ENCODE measurements around the gene TDRD12.
"Not testable (repeated sequence)": the region's sequence is repeated elsewhere in the genome, so short reads cannot be mapped to it uniquely, and the experiment has no call there.

Gene TDRD12

DNA sequence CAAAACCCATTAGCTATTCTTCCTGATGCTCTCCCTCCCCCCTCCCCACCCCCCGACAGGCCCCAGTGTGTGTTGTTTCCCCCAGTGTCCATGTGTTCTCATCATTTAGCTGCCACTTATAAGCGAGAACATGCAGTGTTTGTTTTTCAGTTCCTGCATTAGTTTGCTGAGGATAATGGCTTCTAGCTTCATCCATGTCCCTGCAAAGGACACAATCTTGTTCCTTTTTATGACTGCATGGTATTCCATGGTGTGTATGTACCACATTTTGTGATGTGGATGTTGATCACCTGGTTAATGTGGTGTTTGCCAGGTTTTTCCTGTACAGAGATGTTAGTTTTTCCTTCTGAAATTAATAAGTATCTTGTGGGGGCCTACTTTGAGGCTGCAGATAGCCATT is 31.5 kb downstream of the TDRD12 start:
- no peak for DNase-seq (ENCODE audit: low read depth)
- TF ChIP-seq, protein P1, sequence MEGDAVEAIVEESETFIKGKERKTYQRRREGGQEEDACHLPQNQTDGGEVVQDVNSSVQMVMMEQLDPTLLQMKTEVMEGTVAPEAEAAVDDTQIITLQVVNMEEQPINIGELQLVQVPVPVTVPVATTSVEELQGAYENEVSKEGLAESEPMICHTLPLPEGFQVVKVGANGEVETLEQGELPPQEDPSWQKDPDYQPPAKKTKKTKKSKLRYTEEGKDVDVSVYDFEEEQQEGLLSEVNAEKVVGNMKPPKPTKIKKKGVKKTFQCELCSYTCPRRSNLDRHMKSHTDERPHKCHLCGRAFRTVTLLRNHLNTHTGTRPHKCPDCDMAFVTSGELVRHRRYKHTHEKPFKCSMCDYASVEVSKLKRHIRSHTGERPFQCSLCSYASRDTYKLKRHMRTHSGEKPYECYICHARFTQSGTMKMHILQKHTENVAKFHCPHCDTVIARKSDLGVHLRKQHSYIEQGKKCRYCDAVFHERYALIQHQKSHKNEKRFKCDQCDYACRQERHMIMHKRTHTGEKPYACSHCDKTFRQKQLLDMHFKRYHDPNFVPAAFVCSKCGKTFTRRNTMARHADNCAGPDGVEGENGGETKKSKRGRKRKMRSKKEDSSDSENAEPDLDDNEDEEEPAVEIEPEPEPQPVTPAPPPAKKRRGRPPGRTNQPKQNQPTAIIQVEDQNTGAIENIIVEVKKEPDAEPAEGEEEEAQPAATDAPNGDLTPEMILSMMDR (IDR thresholded peaks at IDR 0.05; ENCODE audit: control insufficient read depth, insufficient read depth, low read depth, low read length, missing control alignments) = no peak
- H3K4me3 ChIP-seq (ENCODE audit: control insufficient read depth, low read depth, low read length) = no peak overlapping the region

DNA sequence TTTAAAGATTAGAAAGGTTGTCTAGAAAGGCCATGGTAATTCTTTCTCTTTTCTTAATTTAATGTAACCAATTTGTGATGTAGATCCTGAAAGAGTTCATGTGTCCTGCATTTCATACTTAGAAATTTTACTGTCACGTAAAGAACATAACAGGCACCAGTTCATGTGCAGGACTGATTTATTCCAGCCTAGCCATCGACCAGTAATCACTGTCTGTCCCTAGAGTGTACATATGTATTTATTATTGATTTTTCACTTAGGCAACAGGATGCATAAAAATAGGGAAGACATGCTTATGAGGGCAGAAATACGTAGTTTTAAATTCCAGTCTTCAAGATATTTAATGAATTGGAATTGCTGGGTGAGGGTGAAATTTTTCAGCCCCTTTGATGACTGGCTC is 37.6 kb downstream of the TDRD12 start:
- TF ChIP-seq, protein P1 (IDR thresholded peaks at IDR 0.05; ENCODE audit: control insufficient read depth, insufficient read depth, low read depth, low read length, missing control alignments) = no peak
- H3K4me3 ChIP-seq (ENCODE audit: control insufficient read depth, low read depth, low read length) = no peak overlapping the region
- no peak for DNase-seq (ENCODE audit: low read depth)

DNA sequence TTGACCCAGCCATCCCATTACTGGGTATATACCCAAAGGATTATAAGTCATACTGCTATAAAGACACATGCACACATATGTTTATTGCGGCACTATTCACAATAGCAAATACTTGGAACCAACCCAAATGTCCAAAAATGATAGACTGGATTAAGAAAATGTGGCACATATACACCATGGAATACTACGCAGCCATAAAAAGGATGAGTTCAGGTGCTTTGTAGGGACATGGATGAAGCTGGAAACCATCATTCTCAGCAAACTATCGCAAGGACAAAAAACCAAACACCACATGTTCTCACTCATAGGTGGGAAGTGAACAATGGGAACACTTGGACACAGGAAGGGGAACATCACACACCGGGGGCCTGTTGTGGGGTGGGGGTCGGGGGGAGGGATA is 45.8 kb downstream of the TDRD12 start:
- not testable (repeated sequence) for H3K4me3 ChIP-seq (ENCODE audit: control insufficient read depth, low read depth, low read length); DNase-seq (ENCODE audit: low read depth)

DNA sequence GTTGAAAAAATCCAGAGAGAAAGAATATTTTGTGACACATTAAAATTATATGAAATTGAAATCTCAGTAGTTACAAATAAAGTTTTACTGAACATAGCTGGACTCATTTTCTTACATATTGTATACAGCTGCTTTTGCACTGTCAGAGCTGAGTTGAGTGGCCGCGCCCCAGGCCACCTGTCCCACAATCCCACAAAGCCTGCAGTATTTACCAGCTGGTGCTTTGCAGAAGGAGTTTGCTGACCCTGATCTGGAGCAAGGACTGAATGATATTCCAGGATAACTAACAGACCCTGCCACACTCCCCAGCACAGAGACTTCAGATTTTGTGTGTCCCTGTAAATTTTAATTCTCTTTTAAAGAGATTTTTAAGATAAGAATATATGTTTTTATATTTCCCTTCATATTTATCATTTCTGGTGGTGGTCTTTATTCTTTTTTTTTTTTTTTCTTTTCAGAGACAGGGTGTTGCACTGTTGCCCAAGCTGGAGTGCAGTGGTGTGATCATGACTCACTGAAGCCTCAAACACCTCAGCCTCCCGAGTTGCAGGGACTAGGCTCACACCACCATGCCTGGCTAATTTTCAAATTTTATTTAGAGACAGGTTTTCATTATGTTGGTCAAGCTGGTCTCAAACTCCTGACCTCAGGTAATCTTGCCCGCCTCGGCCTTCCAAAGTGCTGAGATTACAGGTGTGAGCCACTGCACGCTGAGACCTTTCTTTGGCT is 48.5 kb downstream of the TDRD12 start:
- H3K4me3 ChIP-seq (ENCODE audit: control insufficient read depth, low read depth, low read length) = no peak overlapping the region
- no peak for DNase-seq (ENCODE audit: low read depth)
- TF ChIP-seq, protein P1 (IDR thresholded peaks at IDR 0.05; ENCODE audit: control insufficient read depth, insufficient read depth, low read depth, low read length, missing control alignments) = no peak

DNA sequence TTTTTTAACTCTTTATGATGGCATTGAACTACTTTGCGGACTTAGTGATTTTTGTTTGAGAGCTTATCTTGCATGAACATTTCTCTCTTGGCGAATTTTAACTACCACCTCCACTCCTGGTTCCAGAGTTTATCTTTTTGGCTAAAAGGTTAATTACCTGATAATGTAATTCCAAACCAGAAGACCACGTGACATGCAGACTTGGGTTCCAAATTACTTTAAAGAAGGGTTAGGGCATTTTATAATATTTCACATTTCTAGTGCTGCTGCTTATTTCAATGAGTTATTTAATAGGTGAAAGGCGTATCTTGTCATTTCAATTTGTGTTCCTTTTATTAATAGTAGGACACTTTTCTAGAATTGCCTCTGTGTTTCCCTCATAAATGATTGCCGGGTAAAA is 52.0 kb downstream of the TDRD12 start:
- no peak for DNase-seq (ENCODE audit: low read depth)
- TF ChIP-seq, protein P1 (IDR thresholded peaks at IDR 0.05; ENCODE audit: control insufficient read depth, insufficient read depth, low read depth, low read length, missing control alignments) = no peak
- H3K4me3 ChIP-seq (ENCODE audit: control insufficient read depth, low read depth, low read length) = no peak overlapping the region

DNA sequence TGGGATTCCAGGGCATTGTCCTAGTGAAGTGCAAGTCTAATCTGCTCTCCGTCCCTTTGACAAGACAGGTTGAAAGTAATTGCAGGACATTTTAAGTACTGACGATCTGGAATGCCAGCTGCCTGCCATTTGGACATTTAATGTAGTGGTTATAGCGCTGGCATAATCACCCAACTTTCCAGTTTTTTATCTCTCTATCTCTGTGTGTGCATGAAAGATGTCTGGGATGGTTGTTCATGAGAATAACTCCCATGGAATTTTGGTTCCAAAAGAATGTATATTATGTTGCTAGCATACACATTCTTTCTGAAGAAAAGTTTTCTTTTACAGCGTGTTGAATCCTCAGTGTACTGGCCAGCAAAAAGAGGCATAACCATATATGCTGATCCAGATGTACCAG is 53.6 kb downstream of the TDRD12 start:
- TF ChIP-seq, protein P1 (IDR thresholded peaks at IDR 0.05; ENCODE audit: control insufficient read depth, insufficient read depth, low read depth, low read length, missing control alignments) = no peak
- H3K4me3 ChIP-seq (ENCODE audit: control insufficient read depth, low read depth, low read length) = no peak overlapping the region
- no peak for DNase-seq (ENCODE audit: low read depth)

DNA sequence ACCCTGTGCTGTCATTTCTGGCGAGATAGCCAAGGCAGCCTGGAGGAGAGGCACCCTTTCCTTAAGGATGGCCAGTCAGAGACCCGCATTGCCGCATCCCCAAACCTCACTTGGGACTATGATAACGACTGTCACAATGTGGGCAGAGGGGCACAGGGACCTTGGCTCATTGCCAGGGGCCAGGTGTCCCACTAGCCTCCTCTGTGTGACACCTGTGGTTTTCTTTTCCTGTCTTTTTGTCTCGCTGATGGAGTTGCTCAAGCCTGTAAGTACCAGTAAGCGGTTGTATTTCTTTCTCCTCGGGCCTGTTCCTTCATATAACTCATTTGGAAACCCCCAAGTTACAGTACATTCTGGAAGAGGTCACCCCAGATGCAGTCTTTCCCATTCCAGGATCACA is 59.5 kb downstream of the TDRD12 start:
- TF ChIP-seq, protein P1 (IDR thresholded peaks at IDR 0.05; ENCODE audit: control insufficient read depth, insufficient read depth, low read depth, low read length, missing control alignments) = no peak
- no peak overlapping the region for H3K4me3 ChIP-seq (ENCODE audit: control insufficient read depth, low read depth, low read length)

More for the DNA sequence above, 59.5 kb downstream of the TDRD12 start:
- DNase-seq (ENCODE audit: low read depth) = no peak

Measured in AG09309 (cell line).